SK-N-SH treated with all-trans-retinoic acid at 6 μM for 48 hours (cell line): Measurements from ENCODE around the gene XRCC1.

ENCODE experiments used
- ARNTL ChIP-seq: fragments of 450-650 bp; formaldehyde crosslinking; IDR thresholded peaks from 2 replicates; pipeline ENCODE4 v1.5.0; 2020; ENCODE audit warnings: low read depth, mild to moderate bottlenecking, moderate library complexity, borderline replicate concordance
- GLIS3 ChIP-seq: fragments of 250-450 bp; sonication (Bioruptor Pico); IDR thresholded peaks from 2 replicates; pipeline ENCODE4 v1.5.0; 2020; ENCODE audit warnings: mild to moderate bottlenecking, moderate library complexity
- PPARA ChIP-seq: fragments of 250-450 bp; sonication (Bioruptor Pico); IDR thresholded peaks from 2 replicates; pipeline ENCODE4 v1.5.0; 2020; ENCODE audit warnings: mild to moderate bottlenecking, borderline replicate concordance
- SNAI2 ChIP-seq: fragments of 250-450 bp; sonication (Bioruptor Pico); IDR thresholded peaks from 2 replicates; pipeline ENCODE4 v1.5.0; 2020; ENCODE audit warnings: mild to moderate bottlenecking, moderate library complexity
- ZFP3 ChIP-seq: fragments of 250-450 bp; sonication (Bioruptor Pico); IDR thresholded peaks from 2 replicates; pipeline ENCODE4 v1.5.0; 2020; ENCODE audit warnings: mild to moderate bottlenecking, moderate library complexity
- ZFP30 ChIP-seq: fragments of 450-650 bp; formaldehyde crosslinking; IDR thresholded peaks from 2 replicates; pipeline ENCODE4 v1.5.0; 2022; ENCODE audit warnings: mild to moderate bottlenecking, moderate library complexity
- ZNF565 ChIP-seq: fragments of 450-650 bp; formaldehyde crosslinking; conservative IDR thresholded peaks from 2 replicates; pipeline ENCODE4 v1.5.0; 2020; ENCODE audit warnings: low read depth, mild to moderate bottlenecking, moderate library complexity
- TF ChIP-seq, protein P1 (sequence below): fragments of 250-450 bp; sonication (Bioruptor Pico); IDR thresholded peaks from 2 replicates; pipeline ENCODE4 v1.5.1; 2021; ENCODE audit warnings: mild to moderate bottlenecking, moderate library complexity
- TF ChIP-seq, protein P2 (sequence below): fragments of 250-450 bp; sonication (Bioruptor Pico); IDR thresholded peaks from 2 replicates; pipeline ENCODE4 v1.8.0; 2020; ENCODE audit warnings: mild to moderate bottlenecking, moderate library complexity, borderline replicate concordance

DNA sequence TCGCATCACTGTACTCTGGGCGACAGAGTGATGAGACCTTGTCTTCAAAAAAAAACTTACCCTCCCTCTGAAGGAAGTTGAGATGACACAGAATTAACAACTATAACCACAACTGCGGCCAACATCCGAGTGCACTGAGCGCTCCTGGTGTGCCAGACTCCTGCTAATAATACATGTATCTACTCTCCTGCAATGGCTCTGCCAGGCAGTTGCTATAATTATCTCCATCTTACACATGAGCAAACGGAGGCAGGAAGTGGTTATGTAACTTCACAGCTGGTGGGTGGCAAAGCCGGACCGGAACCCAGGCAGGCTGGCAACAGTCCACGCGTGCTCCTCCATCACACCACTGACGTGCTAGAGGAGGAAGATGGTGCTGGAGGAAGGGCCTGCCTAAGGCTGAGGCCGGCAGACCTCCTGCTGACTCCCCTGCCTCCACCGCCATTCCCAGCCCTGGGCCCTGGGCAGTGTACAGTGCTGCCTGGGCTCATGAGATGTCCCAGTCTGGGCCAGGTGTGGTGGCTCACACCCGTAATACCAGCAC is 12.6 kb downstream of the XRCC1 start:
- TF ChIP-seq ARNTL (CRISPR knock-in tag): no peak
- TF ChIP-seq ZNF565 (CRISPR knock-in tag): no peak
- no peak for TF ChIP-seq SNAI2 (CRISPR knock-in tag)
- TF ChIP-seq, protein P1, sequence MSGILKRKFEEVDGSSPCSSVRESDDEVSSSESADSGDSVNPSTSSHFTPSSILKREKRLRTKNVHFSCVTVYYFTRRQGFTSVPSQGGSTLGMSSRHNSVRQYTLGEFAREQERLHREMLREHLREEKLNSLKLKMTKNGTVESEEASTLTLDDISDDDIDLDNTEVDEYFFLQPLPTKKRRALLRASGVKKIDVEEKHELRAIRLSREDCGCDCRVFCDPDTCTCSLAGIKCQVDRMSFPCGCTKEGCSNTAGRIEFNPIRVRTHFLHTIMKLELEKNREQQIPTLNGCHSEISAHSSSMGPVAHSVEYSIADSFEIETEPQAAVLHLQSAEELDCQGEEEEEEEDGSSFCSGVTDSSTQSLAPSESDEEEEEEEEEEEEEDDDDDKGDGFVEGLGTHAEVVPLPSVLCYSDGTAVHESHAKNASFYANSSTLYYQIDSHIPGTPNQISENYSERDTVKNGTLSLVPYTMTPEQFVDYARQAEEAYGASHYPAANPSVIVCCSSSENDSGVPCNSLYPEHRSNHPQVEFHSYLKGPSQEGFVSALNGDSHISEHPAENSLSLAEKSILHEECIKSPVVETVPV (CRISPR knock-in tag): no peak
- TF ChIP-seq, protein P2, sequence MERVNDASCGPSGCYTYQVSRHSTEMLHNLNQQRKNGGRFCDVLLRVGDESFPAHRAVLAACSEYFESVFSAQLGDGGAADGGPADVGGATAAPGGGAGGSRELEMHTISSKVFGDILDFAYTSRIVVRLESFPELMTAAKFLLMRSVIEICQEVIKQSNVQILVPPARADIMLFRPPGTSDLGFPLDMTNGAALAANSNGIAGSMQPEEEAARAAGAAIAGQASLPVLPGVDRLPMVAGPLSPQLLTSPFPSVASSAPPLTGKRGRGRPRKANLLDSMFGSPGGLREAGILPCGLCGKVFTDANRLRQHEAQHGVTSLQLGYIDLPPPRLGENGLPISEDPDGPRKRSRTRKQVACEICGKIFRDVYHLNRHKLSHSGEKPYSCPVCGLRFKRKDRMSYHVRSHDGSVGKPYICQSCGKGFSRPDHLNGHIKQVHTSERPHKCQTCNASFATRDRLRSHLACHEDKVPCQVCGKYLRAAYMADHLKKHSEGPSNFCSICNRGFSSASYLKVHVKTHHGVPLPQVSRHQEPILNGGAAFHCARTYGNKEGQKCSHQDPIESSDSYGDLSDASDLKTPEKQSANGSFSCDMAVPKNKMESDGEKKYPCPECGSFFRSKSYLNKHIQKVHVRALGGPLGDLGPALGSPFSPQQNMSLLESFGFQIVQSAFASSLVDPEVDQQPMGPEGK (CRISPR knock-in tag): no peak
- no peak for TF ChIP-seq ZFP30 (CRISPR knock-in tag)
- no peak for TF ChIP-seq GLIS3 (CRISPR knock-in tag)
- no peak for TF ChIP-seq ZFP3
- no peak for TF ChIP-seq PPARA (CRISPR knock-in tag)
